EH (cell line): ENCODE data around the gene AATF.
A peak's percentile ranks its signal among the peaks of the same experiment; 100 is the strongest.
"Not testable (repeated sequence)": the region's sequence is repeated elsewhere in the genome, so short reads cannot be mapped to it uniquely, and the experiment has no call there.

ENCODE experiments used
- DNase-seq: peaks from one replicate; pipeline ENCODE4 v3.0.0-alpha.2; 2015; ENCODE audit warnings: low read depth

The AATF gene

DNA sequence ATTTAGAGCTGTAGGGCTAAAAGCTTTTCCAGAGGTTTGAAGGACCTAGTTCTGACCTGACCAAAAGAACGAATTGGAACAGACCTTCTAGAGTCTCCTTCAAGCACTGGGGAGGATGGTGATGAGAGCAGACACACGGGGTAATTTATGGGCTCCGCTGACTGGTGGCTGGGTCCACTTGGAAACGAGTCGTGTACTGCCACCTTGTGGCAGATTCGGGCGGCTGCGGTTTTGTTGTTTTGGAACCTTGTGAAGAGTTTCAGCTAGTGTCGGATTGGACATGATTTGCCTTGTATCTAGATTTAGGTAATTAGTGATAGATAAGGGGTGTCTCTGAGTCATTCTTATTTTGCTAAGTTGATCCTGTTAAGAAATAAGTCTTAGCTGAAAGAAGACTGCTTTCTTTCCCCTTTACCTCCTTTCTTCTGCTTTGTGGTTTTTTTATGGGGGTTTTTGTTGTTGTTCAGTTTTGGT, 98.9 kb downstream of the AATF start:
- DNase-seq: peak; percentile 80

DNA sequence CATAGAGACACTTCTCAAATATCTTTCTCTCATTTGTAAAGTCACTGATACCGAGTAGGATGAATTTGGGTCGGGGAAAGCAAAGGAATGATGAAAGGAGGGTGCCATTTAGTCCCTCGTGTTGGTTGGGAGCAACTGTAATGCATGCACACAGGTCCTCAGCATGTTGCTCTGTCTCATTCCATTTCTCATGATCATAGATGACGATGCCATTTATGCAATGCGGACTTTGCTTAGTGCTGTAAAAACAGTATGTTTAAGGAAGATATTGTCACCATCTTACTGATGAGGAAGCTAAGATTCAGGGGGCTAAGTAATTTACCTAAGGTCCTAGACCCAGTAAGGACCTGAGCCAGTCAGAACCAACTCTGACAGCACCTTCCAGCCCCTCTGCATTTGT, 100.1 kb downstream of the AATF start:
- no peak for DNase-seq

DNA sequence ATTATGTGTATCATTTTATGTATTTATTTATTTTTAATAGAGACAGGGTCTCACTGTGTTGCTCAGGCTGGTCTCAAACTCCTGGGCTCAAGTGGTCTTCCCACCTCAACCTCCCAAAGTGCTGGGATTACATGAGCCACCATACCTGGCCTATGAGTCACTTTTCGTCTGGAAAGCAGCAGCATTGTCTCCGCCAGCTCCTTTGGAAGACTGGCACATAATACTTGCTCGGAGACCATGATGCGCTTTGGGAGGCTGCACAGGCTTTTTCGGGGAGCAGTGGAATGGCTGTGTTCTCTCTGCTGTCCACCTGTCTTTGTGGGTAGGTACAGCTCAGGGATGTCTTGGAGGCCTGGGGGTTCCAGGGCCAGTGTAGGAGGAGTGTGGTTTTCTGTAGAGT, 102.2 kb downstream of the AATF start:
- DNase-seq: no peak

DNA sequence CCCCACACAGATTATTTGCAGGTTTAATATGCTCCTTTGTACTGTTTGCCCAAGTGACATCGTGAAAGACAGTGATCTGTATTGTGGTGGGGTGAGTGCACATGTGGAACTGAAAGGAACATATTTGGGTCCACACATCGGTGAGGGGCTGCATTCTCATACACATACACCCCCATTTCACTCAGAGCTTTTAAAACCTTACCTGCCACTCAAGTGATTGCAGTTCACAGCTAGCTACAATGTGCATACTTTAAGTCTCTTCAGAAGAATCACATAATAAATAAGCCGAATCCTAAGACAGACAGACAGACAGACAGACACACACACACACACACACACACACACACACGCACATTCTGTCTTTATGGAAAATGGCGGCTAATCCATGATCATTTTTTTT, 102.6 kb downstream of the AATF start:
- no peak for DNase-seq

DNA sequence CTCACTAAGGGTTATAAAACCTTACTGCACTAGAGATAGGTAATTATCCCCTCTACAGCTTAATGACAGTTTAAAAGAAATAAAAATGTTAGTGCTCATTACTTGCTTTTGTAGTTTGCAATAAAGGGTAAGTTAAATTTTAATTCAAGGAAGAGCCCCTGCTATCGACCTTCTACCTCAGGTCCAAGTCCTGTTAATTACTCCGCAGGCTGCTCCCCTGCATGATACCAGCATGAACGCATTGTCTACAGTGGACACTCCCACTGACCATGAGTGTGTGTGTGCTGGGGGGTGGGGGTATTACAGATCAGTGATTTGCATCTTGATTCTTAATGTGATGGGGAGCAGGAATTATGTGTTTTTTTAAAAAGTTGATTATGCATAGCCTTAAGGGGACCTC, 103.1 kb downstream of the AATF start:
- DNase-seq: no peak

DNA sequence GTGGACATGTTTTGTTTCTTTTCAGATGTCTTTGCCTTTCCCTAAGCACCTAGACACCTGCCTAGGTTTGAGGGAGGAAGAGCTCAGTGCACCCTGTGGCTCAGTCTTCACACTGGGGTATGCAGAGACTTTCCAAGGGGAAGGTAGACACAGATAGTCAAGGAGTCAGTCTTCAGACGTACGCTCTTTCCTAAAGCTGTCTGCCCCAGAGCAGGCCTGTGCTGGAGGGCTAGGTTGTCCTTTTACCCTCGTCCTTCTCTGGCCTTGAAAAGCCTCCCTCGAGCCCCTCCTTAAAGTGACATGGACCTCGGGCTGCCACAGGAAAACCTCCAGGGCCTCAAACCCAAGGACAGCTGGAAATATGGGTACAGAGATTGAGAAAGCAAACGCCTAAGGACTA, 103.7 kb downstream of the AATF start:
- no peak for DNase-seq

DNA sequence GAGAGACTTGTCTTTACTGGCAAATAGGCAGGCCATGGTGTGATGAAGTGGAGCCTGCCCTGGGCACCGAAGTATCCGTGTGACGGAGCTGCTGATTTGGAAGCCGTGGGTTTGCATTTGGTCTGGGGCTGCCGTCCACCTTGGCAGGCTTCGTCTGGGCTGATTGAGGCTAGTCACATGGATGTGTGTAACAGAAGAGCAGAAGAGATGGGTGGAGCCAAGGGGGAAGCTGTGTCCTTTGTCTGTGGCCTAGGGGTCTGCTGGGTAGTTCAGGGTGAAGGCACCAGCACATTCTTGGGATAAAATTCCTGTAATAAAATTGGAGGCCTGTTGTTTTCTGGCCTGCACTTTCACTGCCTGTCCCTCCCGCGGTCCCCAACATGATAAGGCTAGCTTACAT, 106.1 kb downstream of the AATF start:
- no peak for DNase-seq

DNA sequence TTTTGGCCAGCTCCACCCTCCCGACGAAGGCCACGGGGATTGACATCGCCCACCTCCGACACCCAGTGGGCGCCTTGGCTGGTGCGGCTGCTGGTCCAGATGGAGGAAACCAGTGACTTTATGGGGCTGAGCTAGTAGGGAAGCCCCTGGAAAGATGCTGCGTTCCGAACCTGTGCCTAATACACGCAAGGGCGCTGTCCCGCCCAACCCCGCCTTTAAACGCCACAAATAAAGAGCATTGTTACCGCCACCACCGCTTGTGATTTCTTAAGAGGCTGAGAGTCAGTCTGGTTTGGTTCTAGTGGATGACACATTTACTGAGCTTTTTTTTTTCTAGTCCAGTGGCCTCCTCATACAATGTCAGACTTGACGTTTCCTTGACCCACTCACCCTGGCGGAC, 107.9 kb downstream of the AATF start:
- DNase-seq: no peak

DNA sequence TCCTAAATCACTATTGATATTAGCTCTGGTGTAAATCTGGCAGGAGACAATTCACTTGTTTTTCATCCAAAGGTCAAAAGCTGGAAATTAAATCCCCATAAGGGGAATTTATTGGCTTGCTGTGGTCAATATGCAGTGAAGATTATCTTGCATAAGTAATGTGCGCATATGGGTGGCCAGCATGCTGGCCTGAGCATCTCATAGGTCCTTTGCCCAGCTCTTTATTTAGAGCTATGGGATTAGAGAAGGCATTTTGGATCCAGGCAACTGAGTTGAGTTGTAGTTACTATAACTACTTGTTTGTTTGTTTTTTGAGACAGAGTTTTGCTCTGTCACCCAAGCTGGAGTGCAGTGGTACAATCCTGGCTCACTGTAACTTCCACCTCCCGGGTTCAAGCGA, 110.7 kb downstream of the AATF start:
- DNase-seq: no peak

DNA sequence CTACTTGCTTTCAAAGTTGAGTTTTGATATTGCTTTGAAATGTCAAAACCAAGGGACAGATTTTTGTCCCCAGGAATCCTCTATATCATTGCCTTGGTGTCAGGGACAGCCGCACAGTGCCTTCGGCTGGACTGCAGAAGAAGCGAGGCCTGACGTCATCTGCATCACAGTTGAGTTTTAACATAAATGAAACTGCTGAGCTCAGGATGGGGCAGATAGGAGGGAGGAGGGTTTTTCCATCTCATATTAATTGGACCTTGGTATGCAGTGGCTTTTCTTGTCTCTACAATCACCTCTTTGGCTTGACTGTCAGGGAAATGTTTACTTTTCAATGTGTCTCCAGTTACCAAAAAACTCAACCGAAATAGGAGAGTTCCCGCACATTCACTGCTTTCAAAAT, 111.3 kb downstream of the AATF start:
- no peak for DNase-seq

DNA sequence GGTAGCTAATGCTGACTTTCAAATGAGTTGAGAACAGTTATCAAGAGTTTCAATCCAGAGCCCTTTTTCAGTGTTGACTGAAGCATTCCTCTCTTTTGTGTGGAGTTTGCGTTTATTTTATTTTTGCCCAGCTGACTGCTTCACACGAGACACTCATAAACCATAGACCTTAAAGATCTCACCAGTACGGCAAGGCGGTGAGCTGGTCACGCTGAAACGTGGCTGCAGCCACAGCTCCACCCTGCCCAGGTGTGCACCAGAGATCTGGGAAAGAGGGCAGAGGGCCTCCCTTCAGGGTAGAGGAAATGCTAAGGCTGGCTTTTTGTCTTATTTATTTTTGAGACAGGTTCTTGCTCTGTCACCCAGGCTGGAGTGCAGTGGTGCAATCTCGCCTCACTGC, 112.2 kb downstream of the AATF start:
- no peak for DNase-seq

DNA sequence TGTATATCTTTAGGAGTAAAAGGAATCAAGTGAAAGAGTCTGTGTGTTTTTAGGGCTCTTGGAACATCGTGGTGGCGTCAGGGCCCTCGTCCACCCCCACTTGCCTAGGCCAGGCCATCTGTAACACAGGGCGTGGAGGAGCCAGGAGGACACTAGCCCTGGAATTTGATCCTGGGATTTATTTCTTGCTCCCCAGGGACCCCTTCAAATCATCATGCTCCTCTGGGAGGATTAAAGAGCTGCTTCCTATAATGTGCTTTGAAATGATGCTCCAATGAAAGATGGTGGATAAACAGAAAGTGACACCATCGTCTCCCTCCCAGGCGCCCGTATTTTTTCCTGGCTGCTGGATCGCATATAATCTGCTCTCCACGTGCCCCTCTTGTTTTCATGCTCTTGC, 113.3 kb downstream of the AATF start:
- DNase-seq: no peak

DNA sequence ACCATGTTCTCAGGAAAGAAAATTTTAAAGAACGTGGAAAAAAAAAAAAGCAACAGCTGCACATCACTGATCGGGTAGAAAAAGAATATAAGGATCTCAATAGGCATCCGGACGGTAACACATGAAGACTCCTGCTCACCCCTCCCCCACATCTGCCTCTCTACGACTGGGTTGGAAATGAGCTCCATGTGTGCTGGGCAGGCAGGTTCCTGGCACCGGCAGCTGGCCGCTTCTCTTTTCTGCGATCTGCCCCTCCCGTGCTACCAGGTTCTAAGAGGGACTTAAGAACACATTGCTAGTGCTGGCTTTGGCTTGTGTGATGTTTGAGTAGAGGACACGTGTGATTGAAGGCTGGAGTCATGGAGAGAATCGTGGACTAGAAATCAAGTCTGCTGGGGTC, 115.5 kb downstream of the AATF start:
- DNase-seq: no peak

DNA sequence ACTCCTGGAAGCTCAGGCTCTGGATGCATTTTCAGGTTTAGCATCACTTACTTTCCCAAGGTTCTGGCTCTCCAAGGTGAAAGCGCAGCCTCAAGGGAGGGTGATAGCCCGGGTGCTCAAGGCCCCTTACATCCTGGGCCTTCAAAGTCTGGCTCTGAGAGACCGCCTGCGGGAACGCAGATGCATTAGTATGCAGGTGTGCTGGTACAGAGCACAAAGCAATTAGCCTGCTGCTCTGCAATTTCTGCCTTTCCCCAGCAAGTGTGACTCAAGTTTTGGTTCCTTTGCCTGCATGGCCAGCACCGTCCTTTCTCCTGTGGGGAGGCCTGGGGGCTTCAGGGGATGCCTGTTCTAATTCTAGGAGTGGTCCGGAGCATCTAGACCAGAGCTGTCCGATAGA, 116.2 kb downstream of the AATF start:
- no peak for DNase-seq

DNA sequence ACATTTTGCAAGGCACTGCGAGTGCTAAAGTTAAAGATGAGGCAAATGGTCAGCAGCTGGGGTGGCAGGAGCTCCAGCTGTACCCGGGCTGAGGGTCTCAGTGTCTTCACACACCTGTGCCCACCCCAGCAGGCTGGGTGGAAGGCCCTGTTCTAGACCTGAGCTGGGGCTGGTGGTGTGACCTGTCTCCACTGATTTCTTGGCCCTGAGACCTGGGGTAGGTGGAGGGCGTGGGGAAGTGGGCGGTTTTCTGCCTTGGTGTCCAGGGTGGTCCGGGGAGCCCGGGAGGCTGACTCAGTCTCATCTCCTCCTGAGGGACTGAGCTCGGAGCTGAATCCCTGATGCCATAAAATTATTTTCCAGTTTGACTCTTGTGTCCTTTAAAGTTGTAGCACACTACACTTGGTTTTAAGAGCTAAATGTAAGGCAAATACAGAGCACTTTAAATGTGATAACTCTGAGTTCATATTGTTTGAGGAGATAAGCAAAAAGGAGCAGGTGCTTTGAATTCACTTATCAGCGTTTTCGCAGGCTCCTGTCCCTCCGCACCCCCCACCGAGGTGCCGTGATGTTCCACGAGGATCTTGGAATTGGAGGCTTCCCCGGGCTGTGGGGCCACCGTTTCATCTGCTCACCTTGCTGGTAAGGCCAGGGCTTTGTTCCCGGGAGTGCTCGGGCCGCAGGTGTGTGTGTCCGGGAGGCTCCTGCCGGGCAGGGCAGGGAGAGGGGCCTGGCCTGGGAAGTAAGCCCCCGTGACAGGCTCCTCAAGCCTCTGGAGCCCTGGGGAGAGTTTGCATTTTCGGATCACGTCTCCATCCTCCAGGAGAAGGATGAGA, 117.0 kb downstream of the AATF start:
- no peak for DNase-seq

DNA sequence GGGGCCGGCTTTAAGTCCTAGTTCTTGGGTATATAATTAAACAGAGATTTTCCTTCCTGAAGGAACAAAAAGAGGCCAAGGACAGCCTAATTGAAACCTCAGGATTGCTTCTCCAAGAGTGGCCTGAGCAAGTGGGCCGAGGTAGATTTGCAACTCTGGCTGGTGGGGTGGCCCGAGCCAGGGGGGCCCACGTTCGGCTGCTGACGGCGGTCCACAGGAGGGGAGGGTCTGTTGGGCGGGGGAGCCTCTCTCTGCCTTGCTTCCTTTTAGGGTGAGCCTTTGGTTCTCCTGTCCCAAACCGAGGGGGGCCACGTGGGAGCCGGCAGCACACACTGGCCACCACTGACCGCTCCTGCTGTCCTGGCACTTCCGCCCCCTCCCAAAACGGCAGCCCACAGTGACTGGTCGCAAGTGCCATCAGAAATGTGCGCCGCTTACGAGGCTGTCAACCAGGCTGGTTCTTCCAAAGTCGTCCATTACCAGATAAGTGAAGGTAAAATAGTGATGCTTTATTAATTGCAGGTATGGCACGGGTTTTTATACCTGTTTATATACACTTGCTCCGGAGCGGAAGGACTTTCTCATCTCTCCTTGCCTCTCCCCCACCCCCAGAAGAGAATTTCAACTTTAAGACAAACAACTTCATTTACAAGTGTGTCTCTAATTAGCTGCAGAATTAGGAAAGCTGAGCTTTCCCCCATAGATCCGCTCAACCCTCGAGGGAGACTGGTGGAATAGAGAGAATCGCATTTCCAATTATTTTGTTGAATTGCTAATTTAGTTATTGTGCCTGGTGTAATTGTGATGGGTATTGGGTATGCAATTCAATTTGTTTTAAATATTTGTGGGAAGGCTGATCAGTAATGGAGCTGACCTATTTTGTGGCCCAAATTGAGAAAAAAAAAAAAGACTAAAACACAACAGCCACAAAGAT, 117.8 kb downstream of the AATF start:
- DNase-seq: no peak

DNA sequence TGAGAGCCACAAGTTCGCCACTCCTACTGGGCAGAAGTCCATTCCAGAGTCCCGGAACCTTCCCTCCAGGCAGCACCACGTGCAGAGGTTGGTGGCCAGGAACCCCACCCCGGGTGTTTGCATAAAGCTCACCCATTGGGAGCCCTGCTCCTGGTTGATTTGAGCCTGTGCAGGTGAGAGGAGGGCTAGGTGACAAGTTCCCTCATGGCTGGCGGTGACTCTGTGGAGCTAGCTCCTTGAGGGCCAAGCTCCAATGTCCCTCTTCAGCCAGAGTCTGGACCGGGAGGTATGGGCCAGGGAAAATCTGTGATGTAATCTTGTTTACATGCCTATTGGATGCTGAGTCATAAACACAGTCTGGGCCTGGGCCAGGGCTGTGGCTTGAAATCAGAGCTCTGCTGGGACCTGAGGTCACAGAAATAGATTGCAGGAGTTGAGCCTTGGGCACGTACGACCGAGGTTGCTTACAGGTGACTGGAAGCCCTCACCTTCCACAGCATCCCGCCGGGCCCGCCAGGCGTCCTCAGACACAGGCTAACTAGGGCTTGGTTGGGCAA, 118.9 kb downstream of the AATF start:
- DNase-seq: peak; percentile 78

DNA sequence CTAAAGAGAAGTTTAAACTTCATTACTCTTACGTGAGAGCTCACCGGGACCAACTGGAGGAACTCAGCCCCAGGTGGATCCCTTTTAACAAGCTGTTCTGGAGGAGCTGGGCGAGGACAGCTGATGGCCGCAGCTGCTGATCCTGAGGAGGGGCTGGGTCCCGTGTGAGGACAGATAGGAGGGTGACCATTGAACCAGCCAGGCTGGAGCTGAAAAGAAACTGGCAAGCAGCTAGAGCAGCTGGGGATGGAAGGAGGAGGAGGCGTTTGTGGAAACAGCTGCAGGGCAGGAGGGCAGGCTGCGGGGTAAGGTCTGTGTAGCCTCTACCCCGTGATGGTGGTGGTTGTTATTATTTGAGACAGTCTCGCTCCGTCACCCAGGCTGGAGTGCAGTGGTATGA, 119.5 kb downstream of the AATF start:
- DNase-seq: no peak

DNA sequence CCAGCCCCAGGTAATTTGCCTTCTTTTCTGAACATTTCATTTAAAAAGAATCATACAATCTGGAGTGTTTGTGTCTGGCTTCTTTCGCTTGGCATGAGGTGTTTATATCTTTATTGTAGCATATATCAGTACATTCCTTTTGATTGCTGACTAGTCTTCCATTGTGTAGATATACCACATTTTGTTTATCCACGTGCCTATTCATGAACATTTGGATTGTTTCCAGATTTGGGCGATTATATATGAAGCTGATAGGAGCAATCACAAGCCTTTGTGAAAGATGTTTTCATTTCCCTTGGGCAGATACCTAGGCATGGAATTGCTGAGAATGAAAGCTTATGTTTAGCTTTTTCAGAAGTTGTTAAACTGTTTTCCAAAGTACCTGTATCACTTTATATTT, 120.3 kb downstream of the AATF start:
- DNase-seq: no peak

DNA sequence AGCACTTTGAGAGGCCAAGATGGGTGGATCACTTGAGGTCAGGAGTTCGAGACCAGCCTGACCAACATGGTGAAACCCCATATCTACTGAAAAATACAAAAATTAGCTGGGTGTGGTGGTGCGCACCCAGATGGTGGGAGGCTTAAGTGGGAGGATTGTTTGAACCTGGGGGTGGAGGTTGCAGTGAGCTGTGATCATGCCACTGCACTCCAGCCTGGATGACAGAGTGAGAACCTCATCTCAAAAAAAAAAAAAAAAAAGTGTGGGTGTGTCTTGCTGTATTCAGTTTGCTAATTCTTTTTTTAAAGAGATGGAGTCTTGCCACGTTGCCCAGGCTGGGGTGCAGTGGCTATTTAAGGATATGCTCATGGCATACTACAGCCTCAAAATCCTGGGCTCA, 124.7 kb downstream of the AATF start:
- DNase-seq: not testable (repeated sequence)

DNA sequence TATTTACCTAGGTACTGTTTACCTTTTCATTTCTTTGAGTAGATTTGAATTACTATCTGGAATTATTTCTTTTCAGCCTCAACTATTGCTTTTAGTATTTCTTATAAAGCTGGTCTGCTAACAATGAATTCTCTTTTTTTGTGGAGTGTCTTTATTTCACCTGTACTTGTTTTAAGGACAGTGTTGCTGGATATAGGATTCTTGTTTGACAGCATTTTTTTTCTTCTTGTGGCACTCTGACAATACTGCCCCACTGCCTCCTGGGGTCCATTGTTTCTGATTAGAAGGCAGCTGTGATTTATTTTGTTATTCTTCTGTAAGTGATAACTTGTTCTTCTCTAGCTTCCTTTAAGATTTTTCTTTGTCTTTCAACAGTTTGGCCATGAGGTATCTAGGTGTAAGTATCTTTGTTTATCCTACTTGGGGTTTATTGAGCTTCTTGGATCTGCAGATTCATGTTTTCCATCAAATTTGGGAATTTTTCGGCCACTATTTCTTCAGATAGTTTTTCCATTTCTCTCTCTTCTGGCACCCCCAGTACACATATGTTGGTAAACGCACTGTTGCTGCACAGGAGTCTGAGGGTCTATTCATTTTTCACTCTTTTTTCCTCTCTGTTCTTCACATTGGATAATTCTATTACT, 130.4 kb downstream of the AATF start:
- no peak for DNase-seq

DNA sequence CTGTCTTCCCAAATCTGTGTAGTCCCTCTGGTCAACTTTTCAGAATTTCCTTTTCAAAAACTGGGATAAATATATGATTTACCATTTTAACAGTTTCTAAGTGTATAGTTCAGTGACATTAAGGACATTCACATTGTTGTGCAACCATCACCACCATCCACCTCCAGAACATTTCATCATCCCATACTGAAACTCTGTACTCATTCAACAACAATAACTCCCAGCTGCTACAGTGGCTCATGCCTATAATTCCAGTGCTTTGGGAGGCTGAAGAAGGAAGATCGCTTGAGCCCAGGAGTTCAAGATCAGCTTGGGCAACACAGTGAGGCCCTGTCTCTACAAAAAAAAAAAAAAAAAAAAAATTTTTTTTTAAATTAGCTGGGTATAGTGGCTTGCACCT, 131.0 kb downstream of the AATF start:
- DNase-seq: peak; percentile 42
